ENCODE measurements around the gene TNS2.
"Not testable (repeated sequence)": the region's sequence is repeated elsewhere in the genome, so short reads cannot be mapped to it uniquely, and the experiment has no call there.

Gene TNS2

DNA sequence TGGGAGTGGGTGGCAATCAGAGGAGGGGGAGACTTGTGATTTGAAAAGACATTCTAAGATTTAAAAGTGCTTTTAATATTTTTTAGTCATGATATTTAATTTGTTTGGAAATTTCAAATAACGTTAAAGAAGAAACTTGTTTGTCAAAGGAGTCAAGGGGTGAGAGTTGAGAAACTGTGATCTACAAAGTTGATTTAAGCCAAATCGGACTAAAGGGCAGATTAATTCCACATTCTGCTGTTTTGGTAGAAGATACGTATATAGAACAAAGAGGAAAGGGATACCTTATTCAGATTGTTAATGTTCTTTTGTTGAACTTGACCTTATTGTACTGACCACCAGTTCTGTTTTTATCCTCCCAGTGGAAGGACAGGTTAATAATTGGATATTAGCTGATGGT, 36.9 kb upstream of the TNS2 start:
- intact Hi-C loops (cut with DNase I; ENCODE audit: low total_unique reads) = no loop called here
- peaks cover 6 to 21% (median 15%) of the 10 kb centered on the region in 3 donors for H3K36me3 ChIP-seq

DNA sequence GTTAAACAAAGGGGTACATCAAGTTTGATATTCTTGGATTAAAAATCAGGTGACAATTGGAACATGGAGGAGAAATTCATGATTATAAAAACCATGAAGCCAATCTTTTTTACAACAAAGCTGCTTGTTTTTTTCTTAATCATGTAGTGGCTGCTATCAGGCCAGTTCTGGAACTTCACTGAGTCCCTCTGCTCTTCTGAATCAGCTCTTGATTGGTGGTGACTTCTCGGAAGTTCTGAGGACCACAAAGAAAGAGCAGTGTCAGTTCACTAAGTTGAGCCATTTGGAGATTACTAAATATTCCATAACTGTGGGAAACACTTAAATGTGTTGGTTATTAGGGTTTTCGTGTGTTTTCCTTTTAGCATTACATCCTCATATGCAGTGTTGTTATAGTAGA, 35.2 kb upstream of the TNS2 start:
- Histone ChIP-seq H3K27ac (no peak overlapping the region), H3K4me3 (no peak overlapping the region), H3K36me3 (peaks cover 24 to 37% (median 31%) of the 10 kb centered on the region in 3 donors), H3K27me3 (no peaks in the 10 kb centered on the region), H3K9me3 (no peaks in the 10 kb centered on the region), H3K4me1 (peaks cover 0 to 36% (median 9%) of the 10 kb centered on the region in 4 donors)
- TF ChIP-seq, protein P1, sequence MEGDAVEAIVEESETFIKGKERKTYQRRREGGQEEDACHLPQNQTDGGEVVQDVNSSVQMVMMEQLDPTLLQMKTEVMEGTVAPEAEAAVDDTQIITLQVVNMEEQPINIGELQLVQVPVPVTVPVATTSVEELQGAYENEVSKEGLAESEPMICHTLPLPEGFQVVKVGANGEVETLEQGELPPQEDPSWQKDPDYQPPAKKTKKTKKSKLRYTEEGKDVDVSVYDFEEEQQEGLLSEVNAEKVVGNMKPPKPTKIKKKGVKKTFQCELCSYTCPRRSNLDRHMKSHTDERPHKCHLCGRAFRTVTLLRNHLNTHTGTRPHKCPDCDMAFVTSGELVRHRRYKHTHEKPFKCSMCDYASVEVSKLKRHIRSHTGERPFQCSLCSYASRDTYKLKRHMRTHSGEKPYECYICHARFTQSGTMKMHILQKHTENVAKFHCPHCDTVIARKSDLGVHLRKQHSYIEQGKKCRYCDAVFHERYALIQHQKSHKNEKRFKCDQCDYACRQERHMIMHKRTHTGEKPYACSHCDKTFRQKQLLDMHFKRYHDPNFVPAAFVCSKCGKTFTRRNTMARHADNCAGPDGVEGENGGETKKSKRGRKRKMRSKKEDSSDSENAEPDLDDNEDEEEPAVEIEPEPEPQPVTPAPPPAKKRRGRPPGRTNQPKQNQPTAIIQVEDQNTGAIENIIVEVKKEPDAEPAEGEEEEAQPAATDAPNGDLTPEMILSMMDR (IDR thresholded peaks at IDR 0.05) = no peak
- no peak for DNase-seq
- intact Hi-C loops (cut with DNase I; ENCODE audit: low total_unique reads) = no loop called here

More for the DNA sequence above, 36.9 kb upstream of the TNS2 start:
- TF ChIP-seq, protein P1 (IDR thresholded peaks at IDR 0.05) = no peak
- Histone ChIP-seq H3K27me3 (no peaks in the 10 kb centered on the region), H3K9me3 (no peaks in the 10 kb centered on the region), H3K4me1 (peaks cover 0 to 54% (median 26%) of the 10 kb centered on the region in 4 donors), H3K27ac (no peak overlapping the region), H3K4me3 (no peak overlapping the region)
- no peak for DNase-seq

DNA sequence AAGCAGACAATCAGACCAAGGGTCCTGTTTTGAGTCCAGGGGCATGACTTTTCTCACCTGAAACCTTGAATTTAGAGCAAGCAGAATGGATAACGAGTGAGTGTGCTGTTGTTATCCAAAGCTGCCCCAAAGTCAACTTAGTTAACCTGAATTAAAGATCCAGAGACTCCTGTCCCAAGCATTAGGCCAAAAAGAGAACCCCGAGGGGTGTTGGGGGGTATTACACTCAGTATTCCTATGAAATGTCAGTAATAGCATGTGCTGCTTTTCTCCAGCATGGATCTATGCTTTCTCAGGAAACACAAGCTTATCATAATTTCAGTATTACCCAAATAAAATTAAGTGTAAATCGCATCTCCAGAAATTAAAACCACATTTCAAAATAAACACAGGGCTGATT, 24.6 kb upstream of the TNS2 start:
- DNase-seq = no peak
- intact Hi-C loops (cut with DNase I; ENCODE audit: low total_unique reads) = no loop called here
- Histone ChIP-seq H3K27ac (no peak overlapping the region), H3K36me3 (peaks cover 88 to 95% (median 92%) of the 10 kb centered on the region in 3 donors), H3K27me3 (no peaks in the 10 kb centered on the region), H3K4me3 (no peak overlapping the region), H3K4me1 (no peaks in the 10 kb centered on the region), H3K9me3 (no peaks in the 10 kb centered on the region)
- TF ChIP-seq, protein P1 (IDR thresholded peaks at IDR 0.05) = no peak

DNA sequence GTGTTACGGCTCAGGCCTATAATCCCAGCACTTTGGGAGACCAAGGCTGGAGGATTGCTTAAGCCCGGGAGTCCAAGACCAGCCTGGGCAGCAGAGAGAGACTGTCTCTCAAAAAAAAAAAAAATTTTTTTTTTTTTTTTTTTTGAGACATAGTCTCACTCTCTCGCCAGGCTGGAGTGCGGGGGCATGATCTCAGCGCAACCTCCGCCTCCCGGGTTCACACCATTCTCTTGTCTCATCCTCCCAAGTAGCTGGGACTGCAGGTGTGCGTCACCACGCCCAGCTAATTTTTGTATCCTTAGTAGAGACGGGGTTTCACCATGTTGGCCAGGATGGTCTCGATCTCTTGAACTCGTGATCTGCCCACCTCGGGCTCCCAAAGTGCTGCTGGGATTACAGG, 22.9 kb upstream of the TNS2 start:
- H3K27me3 ChIP-seq; H3K27ac ChIP-seq; H3K4me1 ChIP-seq; intact Hi-C loops (cut with DNase I; ENCODE audit: low total_unique reads); H3K4me3 ChIP-seq; H3K9me3 ChIP-seq; DNase-seq: not testable (repeated sequence)
- peaks cover 86 to 95% (median 93%) of the 10 kb centered on the region in 3 donors for H3K36me3 ChIP-seq

DNA sequence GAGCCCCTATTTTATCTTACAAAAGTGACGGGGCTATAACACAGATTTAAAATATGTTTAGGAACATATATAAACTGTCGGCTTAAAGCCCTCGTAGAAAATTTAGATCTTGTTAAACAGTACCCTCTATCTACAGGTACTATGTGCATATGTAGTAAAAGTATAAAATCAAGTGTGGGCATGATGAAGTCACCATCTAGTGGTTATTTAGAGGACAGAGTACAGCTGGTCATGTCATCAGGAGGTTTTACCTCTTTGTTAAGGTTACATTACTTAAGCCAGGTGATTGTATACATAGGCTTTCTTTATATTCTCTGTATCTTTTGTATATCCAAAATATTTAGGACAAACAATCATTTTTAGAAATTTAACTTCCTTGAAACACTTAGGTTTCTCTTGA, 18.2 kb upstream of the TNS2 start:
- Histone ChIP-seq H3K27me3 (no peaks in the 10 kb centered on the region), H3K4me1 (no peaks in the 10 kb centered on the region), H3K27ac (no peak overlapping the region), H3K4me3 (no peak overlapping the region), H3K36me3 (peaks cover 78 to 94% (median 91%) of the 10 kb centered on the region in 3 donors), H3K9me3 (no peaks in the 10 kb centered on the region)
- TF ChIP-seq, protein P1 (IDR thresholded peaks at IDR 0.05) = no peak
- intact Hi-C loops (cut with DNase I; ENCODE audit: low total_unique reads) = no loop called here
- no peak for DNase-seq

DNA sequence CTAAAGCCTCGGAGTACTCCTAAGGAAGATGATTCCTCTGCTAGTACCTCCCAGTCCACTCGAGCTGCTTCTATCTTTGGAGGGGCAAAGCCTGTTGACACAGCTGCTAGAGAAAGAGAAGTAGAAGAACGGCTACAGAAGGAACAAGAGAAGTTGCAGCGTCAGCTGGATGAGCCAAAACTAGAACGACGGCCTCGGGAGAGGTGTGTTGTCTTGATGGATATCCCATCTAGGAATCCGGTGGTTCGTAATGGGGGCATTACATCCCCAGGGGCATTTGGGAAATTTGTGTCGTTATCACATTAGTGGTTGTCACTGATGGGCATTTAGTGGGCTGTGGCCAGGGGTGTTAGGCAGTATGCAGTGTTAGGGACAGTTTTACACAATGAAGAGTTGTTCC, 16.0 kb upstream of the TNS2 start:
- H3K4me3 ChIP-seq; H3K27me3 ChIP-seq; H3K27ac ChIP-seq; H3K4me1 ChIP-seq; DNase-seq; H3K9me3 ChIP-seq; intact Hi-C loops (cut with DNase I; ENCODE audit: low total_unique reads): not testable (repeated sequence)
- H3K36me3 ChIP-seq = peaks cover 81 to 93% (median 90%) of the 10 kb centered on the region in 3 donors

DNA sequence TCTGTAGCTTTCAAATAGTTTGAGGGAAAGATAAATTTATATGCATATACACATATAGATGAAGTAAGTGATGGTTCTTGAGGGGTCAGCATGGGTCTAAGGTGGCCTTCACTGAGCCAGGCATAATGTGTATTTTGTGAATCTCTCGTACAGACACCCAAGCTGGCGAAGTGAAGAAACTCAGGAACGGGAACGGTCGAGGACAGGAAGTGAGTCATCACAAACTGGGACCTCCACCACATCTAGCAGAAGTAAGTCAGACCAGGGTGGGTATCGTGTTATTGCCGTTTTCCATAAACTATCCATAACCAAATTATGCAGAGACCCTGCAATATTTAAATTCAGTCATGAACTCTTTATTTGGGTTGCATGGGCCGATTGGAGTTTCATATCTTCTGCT, 15.4 kb upstream of the TNS2 start:
- no peaks in the 10 kb centered on the region for H3K9me3 ChIP-seq
- no peak overlapping the region for H3K4me3 ChIP-seq
- intact Hi-C loops (cut with DNase I; ENCODE audit: low total_unique reads) = no loop called here
- peaks cover 77 to 91% (median 90%) of the 10 kb centered on the region in 3 donors for H3K36me3 ChIP-seq
- no peak overlapping the region for H3K27ac ChIP-seq
- TF ChIP-seq, protein P1 (IDR thresholded peaks at IDR 0.05) = no peak
- DNase-seq = no peak
- peaks cover 0 to 13% (median 9%) of the 10 kb centered on the region in 4 donors for H3K4me1 ChIP-seq
- H3K27me3 ChIP-seq = no peaks in the 10 kb centered on the region
